Measurements from ENCODE around the gene DDX41. TPM values are rescaled to one million over a fixed set of nuclear protein-coding genes. Genes with fewer than 3 reads are reported as not detected.

DDX41 gene
- total RNA-seq, 4 donors from 2014 or later = 96.5 to 170 (median 130) TPM

- no peak overlapping the region for H3K27ac ChIP-seq
- WGBS, 2 donors (ENCODE audit: low coverage in 1 of 2) = 75 to 80% methylated on average over 1 to 3 of the region's 3 CpGs
Observed at GRCh38 chr5:177530638-177531037, 13.9 kb upstream of the DDX41 start.

GRCh38 chr5:177529247-177530203 is 12.8 kb upstream of the DDX41 start:
- Histone ChIP-seq H3K4me1 (no peaks in the 10 kb centered on the region), H3K36me3 (peaks cover 0 to 34% (median 12%) of the 10 kb centered on the region in 4 donors), H3K27me3 (no peaks in the 10 kb centered on the region), H3K27ac (no peak overlapping the region), H3K4me3 (no peak overlapping the region), H3K9me3 (no peaks in the 10 kb centered on the region)
- TF ChIP-seq POLR2A (IDR thresholded peaks at IDR 0.05) (no peak), CTCF (IDR thresholded peaks at IDR 0.05) (no peak), EP300 (IDR thresholded peaks at IDR 0.05; ENCODE audit: low read depth) (no peak), POLR2AphosphoS5 (IDR thresholded peaks at IDR 0.05) (no peak)
- 84 to 89% methylated on average over 5 to 12 of the region's 12 CpGs for WGBS, 2 donors (ENCODE audit: low coverage in 1 of 2)
- DNase-seq = no peak
- intact Hi-C loops (cut with DNase I; ENCODE audit: low total_unique reads) (no loop called here), in situ Hi-C loops (cut with MboI; ENCODE audit: low pct_ligation_motif_present in 1 of 4, low pct_unique_long_range_greater_than_20kb in 1 of 4, low sequenced_read_pairs in 3 of 4) (no loop called here)

More at GRCh38 chr5:177530638-177531037, 13.9 kb upstream of the DDX41 start:
- no peak for DNase-seq
- no peaks in the 10 kb centered on the region for H3K4me1 ChIP-seq
- H3K4me3 ChIP-seq = no peak overlapping the region
- intact Hi-C loops (cut with DNase I; ENCODE audit: low total_unique reads) (no loop called here), in situ Hi-C loops (cut with MboI; ENCODE audit: low pct_ligation_motif_present in 1 of 4, low pct_unique_long_range_greater_than_20kb in 1 of 4, low sequenced_read_pairs in 3 of 4) (no loop called here)
- TF ChIP-seq POLR2A (IDR thresholded peaks at IDR 0.05) (no peak), CTCF (IDR thresholded peaks at IDR 0.05) (no peak), POLR2AphosphoS5 (IDR thresholded peaks at IDR 0.05) (no peak), EP300 (IDR thresholded peaks at IDR 0.05; ENCODE audit: low read depth) (no peak)
- no peaks in the 10 kb centered on the region for H3K27me3 ChIP-seq
- H3K36me3 ChIP-seq = peaks cover 0 to 38% (median 10%) of the 10 kb centered on the region in 4 donors
- H3K9me3 ChIP-seq = no peaks in the 10 kb centered on the region

- no peak for TF ChIP-seq POLR2AphosphoS5 (IDR thresholded peaks at IDR 0.05)
- TF ChIP-seq POLR2A (IDR thresholded peaks at IDR 0.05) = no peak
- TF ChIP-seq CTCF (IDR thresholded peaks at IDR 0.05) = no peak
- TF ChIP-seq EP300 (IDR thresholded peaks at IDR 0.05; ENCODE audit: low read depth) = no peak
- no peak overlapping the region for H3K4me3 ChIP-seq
- in situ Hi-C loops (cut with MboI; ENCODE audit: low pct_ligation_motif_present in 1 of 4, low pct_unique_long_range_greater_than_20kb in 1 of 4, low sequenced_read_pairs in 3 of 4) (no loop called here), intact Hi-C loops (cut with DNase I; ENCODE audit: low total_unique reads) (no loop called here)
- 95% methylated on average over 8 to 10 of the region's 10 CpGs for WGBS, 2 donors (ENCODE audit: low coverage in 1 of 2)
- no peaks in the 10 kb centered on the region for H3K9me3 ChIP-seq
- H3K36me3 ChIP-seq = peaks cover 0 to 33% (median 16%) of the 10 kb centered on the region in 4 donors
- no peaks in the 10 kb centered on the region for H3K4me1 ChIP-seq
- DNase-seq = no peak
- H3K27ac ChIP-seq = no peak overlapping the region
- H3K27me3 ChIP-seq = no peaks in the 10 kb centered on the region
Observed at GRCh38 chr5:177528631-177529030, 11.9 kb upstream of the DDX41 start.

GRCh38 chr5:177527595-177527994 is 10.8 kb upstream of the DDX41 start:
- no peak overlapping the region for H3K4me3 ChIP-seq
- H3K27me3 ChIP-seq = no peaks in the 10 kb centered on the region
- H3K4me1 ChIP-seq = no peaks in the 10 kb centered on the region
- in situ Hi-C loops (cut with MboI; ENCODE audit: low pct_ligation_motif_present in 1 of 4, low pct_unique_long_range_greater_than_20kb in 1 of 4, low sequenced_read_pairs in 3 of 4) = no loop called here
- no peaks in the 10 kb centered on the region for H3K9me3 ChIP-seq
- no peak overlapping the region for H3K27ac ChIP-seq
- peaks cover 0 to 34% (median 15%) of the 10 kb centered on the region in 4 donors for H3K36me3 ChIP-seq
- no peak for DNase-seq
- intact Hi-C loops (cut with DNase I; ENCODE audit: low total_unique reads) = no loop called here
- TF ChIP-seq CTCF (IDR thresholded peaks at IDR 0.05) (no peak), EP300 (IDR thresholded peaks at IDR 0.05; ENCODE audit: low read depth) (no peak)
- WGBS, 2 donors (ENCODE audit: low coverage in 1 of 2) = 95 to 100% methylated on average over 1 to 8 of the region's 8 CpGs
